GM19395 (cell line): Measurements from ENCODE around the gene ULK1.

ENCODE experiments used
- ATAC-seq: cut with Tn5 transposase; IDR thresholded peaks from one replicate; pipeline ENCODE4 v1.9.1; 2021; ENCODE audit warnings: mild to moderate bottlenecking, moderate library complexity; ENCODE audit not compliant: unreplicated experiment

ULK1 gene

GRCh38 chr12:131962069-131962468 is 67.6 kb downstream of the ULK1 start:
- no peak for ATAC-seq

- no peak for ATAC-seq
Observed at GRCh38 chr12:131963381-131963780, 69.0 kb downstream of the ULK1 start.

- no peak for ATAC-seq
Observed at GRCh38 chr12:131965073-131965472, 70.7 kb downstream of the ULK1 start.

GRCh38 chr12:131971226-131971625 is 76.8 kb downstream of the ULK1 start:
- no peak for ATAC-seq
